Kidney (tissue), 14 donors: ENCODE results near the gene PLEKHG3. TPM values are rescaled to one million over a fixed set of nuclear protein-coding genes. Genes with fewer than 3 reads are reported as not detected.

Experiments
- DNase-seq, 5 donors: peaks; one replicate each; pipeline ENCODE4 v3.0.0-alpha.2; 2013 to 2020
- FAIRE-seq: peaks from 2 replicates; lab custom pipeline; 2012; peaks lifted over from hg19 to GRCh38; lab: Jason Lieb, UNC
- H3K27ac ChIP-seq, 2 donors: one replicate each; pipeline ENCODE4 v1.7.0; 2013; ENCODE audit warnings: low read depth in 2 of 2, low read length in 2 of 2, inconsistent platforms in 1 of 2
- H3K27me3 ChIP-seq: one replicate; pipeline ENCODE4 v1.7.1; 2013; ENCODE audit warnings: low read length, inconsistent platforms; ENCODE audit not compliant: control insufficient read depth, insufficient read depth
- H3K36me3 ChIP-seq, 3 donors: one replicate each; pipeline versions ENCODE4 v1.7.0 to v1.7.1; 2013; ENCODE audit warnings: low read length in 3 of 3, control low read depth in 1 of 3, inconsistent platforms in 1 of 3; ENCODE audit not compliant: insufficient read depth in 3 of 3, control insufficient read depth in 2 of 3
- H3K4me1 ChIP-seq, 3 donors: one replicate each; pipeline versions ENCODE4 v1.7.0 to v1.7.1; 2013; ENCODE audit warnings: low read length in 3 of 3, inconsistent platforms in 1 of 3, low read depth in 1 of 3; ENCODE audit not compliant: control insufficient read depth in 2 of 3, insufficient read depth in 2 of 3
- H3K4me3 ChIP-seq, 3 donors: one replicate each; pipeline versions ENCODE4 v1.7.0 to v1.8.1; 2013; ENCODE audit warnings: low read length in 3 of 3, control low read depth in 1 of 3, inconsistent platforms in 1 of 3
- H3K9ac ChIP-seq, 3 donors: one replicate each; pipeline versions ENCODE4 v1.7.0 to v1.7.1; 2013; ENCODE audit warnings: low read length in 3 of 3, control low read depth in 1 of 3, inconsistent platforms in 1 of 3
- H3K9me3 ChIP-seq, 3 donors: one replicate each; pipeline versions ENCODE4 v1.7.0 to v1.7.1; 2013; ENCODE audit warnings: low read length in 3 of 3, control low read depth in 1 of 3, inconsistent platforms in 1 of 3; ENCODE audit not compliant: control insufficient read depth in 2 of 3, insufficient read depth in 1 of 3
- intact Hi-C: fragments of 100-400 bp; cut with DNase I; formaldehyde crosslinking; loops from one replicate; pipeline ENCODE4 v1.11.1; 2022
- microRNA-seq: library from miRNA; unstranded; fragments of <30 nt; microRNA quantifications from one replicate; pipeline ENCODE4 v1.2.0, GENCODE V29; 2020
- polyA plus RNA-seq: library from polyadenylated mRNA; stranded (reverse); fragments of 350-450 nt; fragmentation: Illumina TruSeq; extraction: RNeasy Lipid Tissue Mini Kit (QIAGEN cat#74804); gene quantifications from one replicate; pipeline ENCODE4 v1.2.3, GENCODE V29; 2014; ENCODE audit warnings: low read depth, low replicate concordance; ENCODE audit not compliant: insufficient read depth
- total RNA-seq: library from RNA; stranded (reverse); fragmentation: NEBNext Ultra II Directional; extraction: Animal tissue kit (Norgen Biotek cat#: 25700); gene quantifications from one replicate; pipeline ENCODE4 v1.2.1, GENCODE V29; 2021
- TF ChIP-seq, protein P1 (sequence below): IDR thresholded peaks from 3 replicates; pipeline ENCODE4 v1.5.1; 2012; ENCODE audit warnings: mild to moderate bottlenecking, moderate library complexity, borderline replicate concordance; ENCODE audit not compliant: insufficient read depth; ENCODE audit errors: extremely low read depth
- donor health status: control.
- donor health status: control.
- donor health status: control.
- donor health status: control.
- donor health status: control.
- donor health status: DM: yes; HTN: yes; CAD: no.
- donor health status: Normal renal cell carcinoma (clear cell type).

The PLEKHG3 gene
- total and polyA plus RNA-seq, 2 donors from 2014 or later, result 51.9 to 127 TPM

DNA sequence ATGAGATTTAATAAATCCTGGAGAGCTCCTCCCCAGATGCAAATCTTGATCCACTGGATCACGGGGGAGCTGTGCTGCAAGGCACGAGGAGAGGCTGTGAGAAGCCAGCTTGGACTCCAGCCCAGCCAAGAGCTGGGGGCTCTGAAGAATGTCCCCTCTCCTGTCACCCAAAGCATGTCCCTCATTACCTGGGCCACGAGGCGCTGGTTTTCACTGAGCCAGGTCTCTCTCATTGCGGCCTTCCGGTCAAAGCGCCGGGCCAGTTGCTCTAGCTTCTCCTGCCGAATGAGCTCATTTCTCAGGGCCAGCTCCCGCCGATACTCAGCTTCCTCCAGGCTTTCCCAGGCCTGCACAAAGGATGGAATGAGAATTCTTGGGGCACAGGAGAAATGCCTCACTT lies 92.1 kb downstream of the PLEKHG3 start:
- peaks cover 0 to 4% (median 2%) of the 10 kb centered on the region in 3 donors for H3K36me3 ChIP-seq
- intact Hi-C loops, result no loop called here
- no peaks in the 10 kb centered on the region for H3K27me3 ChIP-seq
- H3K9me3 ChIP-seq, result no peaks in the 10 kb centered on the region
- H3K4me1 ChIP-seq, result peaks cover 0 to 4% (median 0%) of the 10 kb centered on the region in 3 donors
- no peak overlapping the region for H3K27ac ChIP-seq
- TF ChIP-seq, protein P1, sequence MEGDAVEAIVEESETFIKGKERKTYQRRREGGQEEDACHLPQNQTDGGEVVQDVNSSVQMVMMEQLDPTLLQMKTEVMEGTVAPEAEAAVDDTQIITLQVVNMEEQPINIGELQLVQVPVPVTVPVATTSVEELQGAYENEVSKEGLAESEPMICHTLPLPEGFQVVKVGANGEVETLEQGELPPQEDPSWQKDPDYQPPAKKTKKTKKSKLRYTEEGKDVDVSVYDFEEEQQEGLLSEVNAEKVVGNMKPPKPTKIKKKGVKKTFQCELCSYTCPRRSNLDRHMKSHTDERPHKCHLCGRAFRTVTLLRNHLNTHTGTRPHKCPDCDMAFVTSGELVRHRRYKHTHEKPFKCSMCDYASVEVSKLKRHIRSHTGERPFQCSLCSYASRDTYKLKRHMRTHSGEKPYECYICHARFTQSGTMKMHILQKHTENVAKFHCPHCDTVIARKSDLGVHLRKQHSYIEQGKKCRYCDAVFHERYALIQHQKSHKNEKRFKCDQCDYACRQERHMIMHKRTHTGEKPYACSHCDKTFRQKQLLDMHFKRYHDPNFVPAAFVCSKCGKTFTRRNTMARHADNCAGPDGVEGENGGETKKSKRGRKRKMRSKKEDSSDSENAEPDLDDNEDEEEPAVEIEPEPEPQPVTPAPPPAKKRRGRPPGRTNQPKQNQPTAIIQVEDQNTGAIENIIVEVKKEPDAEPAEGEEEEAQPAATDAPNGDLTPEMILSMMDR, result no peak
- H3K4me3 ChIP-seq, result no peak overlapping the region
- FAIRE-seq (no peak), DNase-seq (no peak)
- no peak overlapping the region for H3K9ac ChIP-seq

- no peaks in the 10 kb centered on the region for H3K9me3 ChIP-seq
- DNase-seq (peak in 1 of 5 donors; percentile 37), FAIRE-seq (no peak)
- intact Hi-C loops, result no loop called here
- peaks cover 0 to 4% (median 2%) of the 10 kb centered on the region in 3 donors for H3K36me3 ChIP-seq
- peaks cover 0 to 4% (median 0%) of the 10 kb centered on the region in 3 donors for H3K4me1 ChIP-seq
- no peaks in the 10 kb centered on the region for H3K27me3 ChIP-seq
- H3K9ac ChIP-seq, result no peak overlapping the region
- no peak overlapping the region for H3K27ac ChIP-seq
- TF ChIP-seq, protein P1, result no peak
- no peak overlapping the region for H3K4me3 ChIP-seq
Observed at GRCh38 chr14:64799555-64799954, 95.3 kb downstream of the PLEKHG3 start.

Small RNAs within 50 kb of the gene (microRNA-seq; reads per million reads assigned to microRNA genes)
- gene MIR7855, result not detected

Other genes starting within 250 kb of the PLEKHG3 start
- 5.1 TPM for gene AKAP5, start 238.9 kb upstream of the PLEKHG3 start, total RNA-seq
- gene AKAP5, start 238.9 kb upstream of the PLEKHG3 start, polyA plus RNA-seq, result 0.71 TPM
- gene ZBTB25, start 200.6 kb upstream of the PLEKHG3 start, total RNA-seq, result 17.8 TPM
- 4.3 TPM for gene ZBTB25, start 200.6 kb upstream of the PLEKHG3 start, polyA plus RNA-seq
- 46.8 TPM for gene ZBTB1, start 199.7 kb upstream of the PLEKHG3 start, total RNA-seq
- gene ZBTB1, start 199.7 kb upstream of the PLEKHG3 start, polyA plus RNA-seq, result 13.3 TPM
- gene HSPA2, start 163.7 kb upstream of the PLEKHG3 start, total RNA-seq, result 41.9 TPM
- gene HSPA2, start 163.7 kb upstream of the PLEKHG3 start, polyA plus RNA-seq, result 56.2 TPM
- gene PPP1R36, start 154.5 kb upstream of the PLEKHG3 start, total RNA-seq, result 2.7 TPM
- gene PPP1R36, start 154.5 kb upstream of the PLEKHG3 start, polyA plus RNA-seq, result 2.8 TPM
- 1.7 TPM for gene SPTB, start 175.5 kb downstream of the PLEKHG3 start, total RNA-seq
- 2.2 TPM for gene SPTB, start 175.5 kb downstream of the PLEKHG3 start, polyA plus RNA-seq
- 70.4 TPM for gene CHURC1, start 210.0 kb downstream of the PLEKHG3 start, total RNA-seq
- 41.0 TPM for gene CHURC1, start 210.0 kb downstream of the PLEKHG3 start, polyA plus RNA-seq
- 8.4 TPM for gene GPX2, start 238.3 kb downstream of the PLEKHG3 start, total RNA-seq
- 60.0 TPM for gene GPX2, start 238.3 kb downstream of the PLEKHG3 start, polyA plus RNA-seq